ENCODE results near the gene ANKS6.

ANKS6 gene

DNA sequence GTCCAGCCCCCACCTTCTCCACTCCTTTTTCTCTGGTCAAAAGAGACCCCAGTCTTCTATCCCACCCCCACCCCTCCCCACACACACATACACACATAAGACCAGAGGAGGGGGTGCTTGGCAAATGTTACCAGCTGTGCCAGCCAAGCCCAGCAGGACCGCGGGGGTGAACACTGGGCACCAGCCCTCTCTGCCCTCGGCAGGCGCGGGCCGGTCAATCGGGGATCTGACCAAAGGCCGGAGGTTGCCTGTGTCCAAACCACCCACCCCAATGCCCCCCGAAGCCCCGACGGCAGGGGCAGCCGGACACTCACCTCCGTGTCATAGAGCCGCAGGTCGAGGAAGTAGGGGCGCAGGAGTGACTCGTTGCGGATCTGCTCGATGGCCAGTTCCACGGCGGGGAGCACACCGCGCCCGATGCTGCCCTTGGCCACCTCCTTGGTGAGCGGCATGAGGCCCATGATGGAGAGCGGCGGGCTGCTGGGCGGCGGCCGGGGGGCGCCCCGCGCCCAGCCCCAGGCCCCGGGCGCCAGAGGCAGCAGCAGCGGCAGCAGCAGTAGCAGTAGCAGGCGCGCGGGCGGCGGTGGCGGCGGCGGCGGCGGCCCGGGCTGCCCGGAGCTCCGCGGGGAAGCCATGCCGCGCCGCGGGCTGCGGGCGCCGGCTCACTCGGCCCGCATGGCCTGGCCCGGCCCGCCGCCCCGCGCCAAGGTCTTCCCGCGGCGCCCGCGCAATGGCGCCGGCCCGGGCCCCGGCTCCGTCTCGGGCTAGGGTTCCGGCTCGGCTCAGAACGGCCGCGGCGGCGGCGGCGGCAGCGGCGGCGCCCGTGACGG is 88.0 kb downstream of the ANKS6 start:
- Histone ChIP-seq H3K36me3 (ENCODE audit: control insufficient read depth in 5 of 5, insufficient read depth in 5 of 5, low read length in 5 of 5) (no peaks in the 10 kb centered on the region), H3K9ac (ENCODE audit: low read length in 5 of 5) (no peak overlapping the region), H3K27ac (ENCODE audit: low read depth, low read length) (no peak overlapping the region), H3K9me3 (ENCODE audit: control insufficient read depth in 5 of 5, low read length in 5 of 5) (no peaks in the 10 kb centered on the region), H3K27me3 (ENCODE audit: control insufficient read depth in 5 of 5, insufficient read depth in 4 of 5, low read length in 5 of 5) (peaks cover 38 to 64% (median 48%) of the 10 kb centered on the region in 5 donors), H3K4me3 (ENCODE audit: low read depth in 1 of 5, low read length in 5 of 5) (peak overlapping the region in 2 of 5 donors; percentile 41 to 46), H3K4me1 (ENCODE audit: control insufficient read depth in 5 of 5, insufficient read depth in 5 of 5, low read length in 5 of 5) (peaks cover 0 to 22% (median 16%) of the 10 kb centered on the region in 5 donors)

DNA sequence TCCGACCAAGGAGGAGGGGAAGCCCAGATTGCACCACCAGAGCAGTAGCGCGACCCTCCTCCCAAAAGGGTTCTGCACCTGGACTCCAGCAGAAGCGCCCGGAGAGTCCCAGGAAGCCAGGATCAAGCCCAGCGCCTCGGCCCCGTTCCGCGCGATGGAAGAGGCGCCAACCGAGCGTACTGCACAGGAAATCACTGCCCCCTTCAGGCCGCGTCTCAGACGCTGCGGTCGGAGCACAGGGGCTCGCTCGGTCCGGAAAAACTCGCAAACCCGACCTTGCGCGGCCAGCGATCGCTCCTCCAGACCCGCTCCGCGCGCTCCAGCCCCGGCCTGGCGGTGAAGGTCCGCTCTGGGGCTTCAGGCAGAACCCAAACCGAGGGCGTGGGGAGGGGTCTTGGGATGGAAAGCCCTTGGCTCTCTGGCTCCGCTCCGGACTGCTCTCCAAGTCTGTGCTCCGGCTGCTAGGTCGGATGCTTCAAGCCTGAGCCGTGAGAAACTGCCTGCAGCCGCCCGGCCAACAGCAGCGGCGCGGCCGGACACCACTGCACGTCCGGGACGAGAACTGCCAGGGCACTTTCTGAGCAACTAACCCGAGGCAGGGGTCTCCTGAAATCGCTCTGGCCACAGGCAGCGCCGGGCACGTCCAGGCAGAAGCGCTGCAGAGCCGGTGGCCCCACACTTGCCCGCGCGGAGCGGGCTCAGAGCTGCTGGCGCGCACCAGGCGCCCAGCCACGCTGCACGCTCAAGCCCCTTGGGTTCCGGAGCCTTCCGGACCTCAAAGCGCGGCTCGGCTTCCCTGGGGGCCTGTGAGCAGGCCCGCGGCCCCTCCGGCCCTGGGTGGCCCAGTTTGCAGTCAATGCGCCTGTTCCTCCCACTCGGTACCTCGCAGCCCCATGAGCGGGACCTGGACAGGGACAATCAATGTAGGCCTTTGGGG is 88.9 kb downstream of the ANKS6 start:
- Histone ChIP-seq H3K4me1 (ENCODE audit: control insufficient read depth in 5 of 5, insufficient read depth in 5 of 5, low read length in 5 of 5) (peaks cover 0 to 22% (median 16%) of the 10 kb centered on the region in 5 donors), H3K36me3 (ENCODE audit: control insufficient read depth in 5 of 5, insufficient read depth in 5 of 5, low read length in 5 of 5) (no peaks in the 10 kb centered on the region), H3K9ac (ENCODE audit: low read length in 5 of 5) (no peak overlapping the region), H3K27me3 (ENCODE audit: control insufficient read depth in 5 of 5, insufficient read depth in 4 of 5, low read length in 5 of 5) (peaks cover 38 to 62% (median 48%) of the 10 kb centered on the region in 5 donors), H3K9me3 (ENCODE audit: control insufficient read depth in 5 of 5, low read length in 5 of 5) (no peaks in the 10 kb centered on the region), H3K27ac (ENCODE audit: low read depth, low read length) (no peak overlapping the region), H3K4me3 (ENCODE audit: low read depth in 1 of 5, low read length in 5 of 5) (no peak overlapping the region)

DNA sequence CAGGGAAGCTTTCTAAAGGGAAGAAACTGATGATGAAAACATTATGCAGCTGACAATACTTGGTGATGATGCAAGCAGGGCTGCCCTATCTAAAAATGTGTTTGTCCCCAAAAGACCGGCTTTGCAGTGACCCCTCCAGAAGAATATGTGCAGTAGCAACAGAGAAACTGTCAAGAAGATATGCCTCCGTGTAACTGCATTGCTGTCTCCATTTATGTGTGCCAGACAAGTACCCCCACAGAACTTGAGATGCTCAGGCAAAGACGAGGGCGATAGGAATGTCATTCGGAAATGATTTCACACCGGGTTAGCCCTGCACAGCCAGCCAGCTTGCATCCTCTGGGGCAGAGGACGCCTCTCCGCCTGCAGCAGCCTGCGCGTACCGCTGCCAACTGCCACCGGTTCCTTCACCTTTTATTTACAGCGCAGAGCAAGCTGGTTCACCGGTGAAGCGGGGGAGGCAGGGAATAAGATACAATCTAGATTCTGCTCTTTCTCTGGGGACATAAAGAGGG is 89.6 kb downstream of the ANKS6 start:
- Histone ChIP-seq H3K4me3 (ENCODE audit: low read depth in 1 of 5, low read length in 5 of 5) (no peak overlapping the region), H3K9me3 (ENCODE audit: control insufficient read depth in 5 of 5, low read length in 5 of 5) (no peaks in the 10 kb centered on the region), H3K9ac (ENCODE audit: low read length in 5 of 5) (no peak overlapping the region), H3K36me3 (ENCODE audit: control insufficient read depth in 5 of 5, insufficient read depth in 5 of 5, low read length in 5 of 5) (no peaks in the 10 kb centered on the region), H3K4me1 (ENCODE audit: control insufficient read depth in 5 of 5, insufficient read depth in 5 of 5, low read length in 5 of 5) (peaks cover 0 to 22% (median 16%) of the 10 kb centered on the region in 5 donors), H3K27me3 (ENCODE audit: control insufficient read depth in 5 of 5, insufficient read depth in 4 of 5, low read length in 5 of 5) (peaks cover 38 to 56% (median 46%) of the 10 kb centered on the region in 5 donors), H3K27ac (ENCODE audit: low read depth, low read length) (no peak overlapping the region)

DNA sequence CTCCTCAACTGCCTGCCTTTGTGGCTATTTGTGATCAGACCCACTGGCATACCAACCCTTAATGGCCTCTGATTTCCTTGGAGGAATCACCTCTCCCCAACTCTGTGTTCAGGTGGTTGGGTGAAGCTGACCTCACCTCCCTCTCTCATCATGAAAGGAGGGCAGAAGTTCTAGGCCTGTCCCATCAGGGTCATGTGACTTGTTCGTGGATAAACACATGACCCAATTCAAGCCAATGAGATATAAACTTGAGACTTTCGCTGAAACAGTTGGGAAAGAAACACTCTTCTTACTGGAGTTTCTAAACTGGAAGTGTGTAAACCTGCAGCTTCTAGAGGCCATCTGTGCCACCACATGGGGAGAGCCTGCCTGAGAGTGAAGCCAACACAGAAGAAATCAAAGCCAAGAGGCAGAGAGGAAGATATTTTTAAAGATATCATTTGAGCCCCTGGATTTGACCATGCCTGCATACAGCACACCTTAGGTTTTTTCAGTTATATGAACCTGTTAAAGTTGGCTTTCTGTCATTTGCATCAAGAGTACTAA is 93.4 kb downstream of the ANKS6 start:
- Histone ChIP-seq H3K4me1 (ENCODE audit: control insufficient read depth in 5 of 5, insufficient read depth in 5 of 5, low read length in 5 of 5) (peaks cover 0 to 12% (median 11%) of the 10 kb centered on the region in 5 donors), H3K4me3 (ENCODE audit: low read depth in 1 of 5, low read length in 5 of 5) (no peak overlapping the region), H3K9me3 (ENCODE audit: control insufficient read depth in 5 of 5, low read length in 5 of 5) (peaks cover 5 to 10% (median 6%) of the 10 kb centered on the region in 5 donors), H3K27ac (ENCODE audit: low read depth, low read length) (no peak overlapping the region), H3K9ac (ENCODE audit: low read length in 5 of 5) (no peak overlapping the region), H3K27me3 (ENCODE audit: control insufficient read depth in 5 of 5, insufficient read depth in 4 of 5, low read length in 5 of 5) (peaks cover 22 to 35% (median 26%) of the 10 kb centered on the region in 5 donors), H3K36me3 (ENCODE audit: control insufficient read depth in 5 of 5, insufficient read depth in 5 of 5, low read length in 5 of 5) (no peaks in the 10 kb centered on the region)

DNA sequence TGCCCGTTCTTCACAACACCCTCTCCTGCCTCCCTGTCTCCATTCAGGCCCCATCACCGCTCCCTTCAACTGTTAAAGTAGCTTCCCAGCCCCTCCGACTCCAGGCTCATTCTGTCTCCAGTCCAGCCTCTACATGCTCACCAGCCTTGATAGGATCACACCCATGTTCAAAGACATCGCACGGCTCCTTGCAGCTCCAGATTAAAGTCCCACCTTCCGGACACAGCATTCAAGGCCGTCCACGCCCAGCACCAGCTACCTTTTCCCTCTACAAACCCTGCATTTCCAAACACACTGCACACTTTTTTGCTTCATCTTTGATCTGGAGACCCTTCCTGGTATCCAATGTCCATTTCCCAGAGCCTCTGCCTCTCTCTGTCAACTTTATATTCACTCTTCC is 94.0 kb downstream of the ANKS6 start:
- H3K4me1 ChIP-seq (ENCODE audit: control insufficient read depth in 5 of 5, insufficient read depth in 5 of 5, low read length in 5 of 5): peaks cover 0 to 8% (median 6%) of the 10 kb centered on the region in 5 donors
- no peak overlapping the region for H3K4me3 ChIP-seq (ENCODE audit: low read depth in 1 of 5, low read length in 5 of 5)
- peaks cover 16 to 30% (median 20%) of the 10 kb centered on the region in 5 donors for H3K27me3 ChIP-seq (ENCODE audit: control insufficient read depth in 5 of 5, insufficient read depth in 4 of 5, low read length in 5 of 5)
- no peak overlapping the region for H3K9ac ChIP-seq (ENCODE audit: low read length in 5 of 5)
- peaks cover 5 to 10% (median 6%) of the 10 kb centered on the region in 5 donors for H3K9me3 ChIP-seq (ENCODE audit: control insufficient read depth in 5 of 5, low read length in 5 of 5)
- H3K27ac ChIP-seq (ENCODE audit: low read depth, low read length): no peak overlapping the region
- no peaks in the 10 kb centered on the region for H3K36me3 ChIP-seq (ENCODE audit: control insufficient read depth in 5 of 5, insufficient read depth in 5 of 5, low read length in 5 of 5)

DNA sequence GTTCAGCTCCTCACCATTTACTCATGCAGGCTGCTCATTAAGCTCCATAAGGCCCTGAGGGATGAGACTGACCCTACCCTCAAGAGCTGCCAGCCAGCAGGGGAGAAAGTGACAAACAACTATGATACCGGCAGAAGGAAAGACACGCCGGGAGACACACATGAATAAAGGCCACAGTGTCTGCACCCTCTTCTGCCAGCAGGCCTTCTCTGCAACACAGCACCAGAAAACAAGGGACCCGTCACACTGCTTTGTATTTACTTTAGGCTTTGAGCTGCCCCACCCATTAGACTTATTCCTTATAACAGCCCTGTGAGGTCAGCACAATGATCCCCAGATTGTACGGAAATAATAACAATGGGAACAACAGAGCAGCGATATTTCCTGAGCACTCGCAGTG is 94.8 kb downstream of the ANKS6 start:
- peaks cover 5 to 10% (median 6%) of the 10 kb centered on the region in 5 donors for H3K9me3 ChIP-seq (ENCODE audit: control insufficient read depth in 5 of 5, low read length in 5 of 5)
- H3K4me1 ChIP-seq (ENCODE audit: control insufficient read depth in 5 of 5, insufficient read depth in 5 of 5, low read length in 5 of 5): peaks cover 0 to under 1% (median 0%) of the 10 kb centered on the region in 5 donors
- no peak overlapping the region for H3K4me3 ChIP-seq (ENCODE audit: low read depth in 1 of 5, low read length in 5 of 5)
- peaks cover 8 to 24% (median 13%) of the 10 kb centered on the region in 5 donors for H3K27me3 ChIP-seq (ENCODE audit: control insufficient read depth in 5 of 5, insufficient read depth in 4 of 5, low read length in 5 of 5)
- no peak overlapping the region for H3K27ac ChIP-seq (ENCODE audit: low read depth, low read length)
- no peak overlapping the region for H3K9ac ChIP-seq (ENCODE audit: low read length in 5 of 5)
- no peaks in the 10 kb centered on the region for H3K36me3 ChIP-seq (ENCODE audit: control insufficient read depth in 5 of 5, insufficient read depth in 5 of 5, low read length in 5 of 5)

DNA sequence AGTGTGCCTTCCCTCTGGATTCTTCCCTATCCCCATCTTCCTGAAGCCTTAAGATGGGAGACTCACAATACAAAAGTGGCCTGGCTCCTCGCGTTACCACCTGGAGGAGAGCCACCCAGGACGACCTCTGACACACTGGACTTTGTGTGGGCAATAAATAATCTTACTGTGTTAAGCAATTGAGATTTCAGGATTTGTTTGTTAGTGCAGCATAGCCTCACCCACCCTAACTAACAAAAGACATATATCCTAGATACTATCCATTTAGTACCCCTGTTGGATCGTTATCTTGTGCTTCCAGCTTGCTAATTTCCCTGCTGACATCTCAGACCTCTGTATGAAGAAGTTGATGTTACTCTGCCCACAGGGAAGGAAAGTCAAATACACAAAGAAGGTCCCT is 95.6 kb downstream of the ANKS6 start:
- H3K27me3 ChIP-seq (ENCODE audit: control insufficient read depth in 5 of 5, insufficient read depth in 4 of 5, low read length in 5 of 5): peaks cover 5 to 21% (median 8%) of the 10 kb centered on the region in 5 donors
- H3K36me3 ChIP-seq (ENCODE audit: control insufficient read depth in 5 of 5, insufficient read depth in 5 of 5, low read length in 5 of 5): no peaks in the 10 kb centered on the region
- no peaks in the 10 kb centered on the region for H3K4me1 ChIP-seq (ENCODE audit: control insufficient read depth in 5 of 5, insufficient read depth in 5 of 5, low read length in 5 of 5)
- H3K4me3 ChIP-seq (ENCODE audit: low read depth in 1 of 5, low read length in 5 of 5): no peak overlapping the region
- H3K9ac ChIP-seq (ENCODE audit: low read length in 5 of 5): no peak overlapping the region
- peaks cover 5 to 10% (median 6%) of the 10 kb centered on the region in 5 donors for H3K9me3 ChIP-seq (ENCODE audit: control insufficient read depth in 5 of 5, low read length in 5 of 5)
- H3K27ac ChIP-seq (ENCODE audit: low read depth, low read length): no peak overlapping the region

DNA sequence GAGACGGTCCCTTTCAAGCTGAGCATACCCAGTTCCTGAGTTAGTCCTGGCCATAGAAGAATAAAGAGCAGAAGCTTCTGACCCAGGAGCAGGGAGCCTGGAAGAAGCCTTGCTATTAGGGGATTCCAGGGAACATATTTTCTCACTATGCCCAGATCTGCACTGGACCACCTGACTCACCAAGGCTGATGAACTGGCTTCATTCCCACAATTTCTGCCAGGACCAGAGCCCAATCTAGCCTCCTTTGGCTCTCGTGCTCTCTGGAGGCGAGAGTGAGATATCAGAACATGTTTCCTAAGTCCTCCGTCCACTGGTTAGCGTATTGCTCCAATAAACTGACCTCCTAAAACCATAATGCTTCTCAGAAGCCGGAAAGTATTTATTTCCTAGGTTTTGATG is 97.5 kb downstream of the ANKS6 start:
- Histone ChIP-seq H3K27me3 (ENCODE audit: control insufficient read depth in 5 of 5, insufficient read depth in 4 of 5, low read length in 5 of 5) (peaks cover under 1 to 8% (median 5%) of the 10 kb centered on the region in 5 donors), H3K27ac (ENCODE audit: low read depth, low read length) (no peak overlapping the region), H3K9me3 (ENCODE audit: control insufficient read depth in 5 of 5, low read length in 5 of 5) (peaks cover 5 to 10% (median 6%) of the 10 kb centered on the region in 5 donors), H3K9ac (ENCODE audit: low read length in 5 of 5) (no peak overlapping the region), H3K4me3 (ENCODE audit: low read depth in 1 of 5, low read length in 5 of 5) (no peak overlapping the region), H3K36me3 (ENCODE audit: control insufficient read depth in 5 of 5, insufficient read depth in 5 of 5, low read length in 5 of 5) (no peaks in the 10 kb centered on the region), H3K4me1 (ENCODE audit: control insufficient read depth in 5 of 5, insufficient read depth in 5 of 5, low read length in 5 of 5) (no peaks in the 10 kb centered on the region)

DNA sequence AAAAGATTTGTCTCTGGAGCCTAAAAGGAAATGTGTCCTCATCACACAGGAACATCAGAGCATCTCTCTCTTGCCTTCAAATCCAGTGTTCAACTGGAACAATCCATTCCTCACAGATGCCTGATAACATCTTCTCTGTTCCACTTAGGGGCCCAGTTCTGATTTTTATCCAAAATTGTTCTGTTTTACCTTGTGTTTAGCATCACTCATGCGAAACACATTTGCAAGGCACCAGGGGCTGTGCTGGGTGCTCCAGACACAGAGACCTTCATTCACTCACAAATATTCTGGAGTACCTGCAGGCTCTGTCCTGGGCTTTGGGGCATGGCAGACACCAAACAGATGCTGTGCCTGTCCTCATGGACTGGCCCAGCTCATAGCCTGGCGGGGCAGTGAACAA is 101.4 kb downstream of the ANKS6 start:
- Histone ChIP-seq H3K36me3 (ENCODE audit: control insufficient read depth in 5 of 5, insufficient read depth in 5 of 5, low read length in 5 of 5) (no peaks in the 10 kb centered on the region), H3K9ac (ENCODE audit: low read length in 5 of 5) (no peak overlapping the region), H3K27me3 (ENCODE audit: control insufficient read depth in 5 of 5, insufficient read depth in 4 of 5, low read length in 5 of 5) (peaks cover 0 to 5% (median 0%) of the 10 kb centered on the region in 5 donors), H3K27ac (ENCODE audit: low read depth, low read length) (no peak overlapping the region), H3K9me3 (ENCODE audit: control insufficient read depth in 5 of 5, low read length in 5 of 5) (no peaks in the 10 kb centered on the region), H3K4me1 (ENCODE audit: control insufficient read depth in 5 of 5, insufficient read depth in 5 of 5, low read length in 5 of 5) (no peaks in the 10 kb centered on the region), H3K4me3 (ENCODE audit: low read depth in 1 of 5, low read length in 5 of 5) (no peak overlapping the region)

Data from subcutaneous abdominal adipose tissue (tissue), 5 donors.